Measurements from ENCODE around the gene DNAAF8.
A peak's percentile ranks its signal among the peaks of the same experiment; 100 is the strongest.

DNAAF8 gene

GRCh38 chr16:4692460-4693295 lies 41.7 kb upstream of the DNAAF8 start:
- DNase-seq (ENCODE audit: low spot score): no peak
- no peak for TF ChIP-seq CTCF (IDR thresholded peaks at IDR 0.05; ENCODE audit: extremely low read depth, missing control alignments)

GRCh38 chr16:4693296-4693955 lies 40.9 kb upstream of the DNAAF8 start, which contains the start of gene NUDT16L1:
NUDT16L1 (plus strand) TSS chr16:4693562; CDS start chr16:4693727, 165 bp downstream.
- TF ChIP-seq CTCF (IDR thresholded peaks at IDR 0.05; ENCODE audit: extremely low read depth, missing control alignments): no peak
- peak; percentile 100 for DNase-seq (ENCODE audit: low spot score)

GRCh38 chr16:4693956-4694641 lies 40.2 kb upstream of the DNAAF8 start:
- no peak for TF ChIP-seq CTCF (IDR thresholded peaks at IDR 0.05; ENCODE audit: extremely low read depth, missing control alignments)
- DNase-seq (ENCODE audit: low spot score): peak; percentile 88

- TF ChIP-seq CTCF (IDR thresholded peaks at IDR 0.05; ENCODE audit: extremely low read depth, missing control alignments): no peak
- no peak for DNase-seq (ENCODE audit: low spot score)
These were observed 39.5 kb upstream of the DNAAF8 start for GRCh38 chr16:4694642-4695451.

- no peak for DNase-seq (ENCODE audit: low spot score)
These were observed 38.7 kb upstream of the DNAAF8 start for GRCh38 chr16:4695473-4696171.

More at GRCh38 chr16:4695473-4696171, 38.7 kb upstream of the DNAAF8 start:
- TF ChIP-seq CTCF (IDR thresholded peaks at IDR 0.05; ENCODE audit: extremely low read depth, missing control alignments): no peak

Measured in GM20000 (cell line).